WERI-Rb-1 (cell line): ENCODE data around the gene YTHDF1.

Source experiments
- DNase-seq: peaks from one replicate; pipeline ENCODE4 v3.0.0-alpha.2; 2020
- H3K27ac ChIP-seq: fragments of 250-450 bp; sonication (Bioruptor Pico); 2 replicates; pipeline ENCODE4 v1.5.1; 2020; ENCODE audit warnings: mild to moderate bottlenecking, moderate library complexity
- H3K27me3 ChIP-seq: fragments of 250-450 bp; sonication (Bioruptor Pico); 2 replicates; pipeline ENCODE4 v1.5.1; 2021; ENCODE audit warnings: mild to moderate bottlenecking, low read depth, moderate library complexity; ENCODE audit not compliant: insufficient read depth, severe bottlenecking
- H3K36me3 ChIP-seq: fragments of 250-450 bp; sonication (Bioruptor Pico); 2 replicates; pipeline ENCODE4 v1.5.1; 2020; ENCODE audit warnings: mild to moderate bottlenecking, moderate library complexity
- H3K4me3 ChIP-seq: 2 replicates; pipeline ENCODE4 v1.5.1; 2011; ENCODE audit warnings: low read depth, mild to moderate bottlenecking, control low read depth, low read length
- H3K9me3 ChIP-seq: fragments of 250-450 bp; sonication (Bioruptor Pico); 2 replicates; pipeline ENCODE4 v1.5.1; 2021; ENCODE audit warnings: mild to moderate bottlenecking, moderate library complexity; ENCODE audit not compliant: severe bottlenecking
- CTCF ChIP-seq: IDR thresholded peaks from 2 replicates; pipeline ENCODE4 v1.5.1; 2011; ENCODE audit warnings: low read depth, mild to moderate bottlenecking, control low read depth, inconsistent platforms, low read length

YTHDF1 gene

GRCh38 chr20:63189322-63189642 is 26.6 kb downstream of the YTHDF1 start:
- no peak for DNase-seq
- Histone ChIP-seq H3K27me3 (no peaks in the 10 kb centered on the region), H3K36me3 (no peaks in the 10 kb centered on the region; the same call in 1 of the 2 replicates), H3K4me3 (no peak overlapping the region), H3K9me3 (no peaks in the 10 kb centered on the region), H3K27ac (no peak overlapping the region)
- TF ChIP-seq CTCF = no peak

- no peaks in the 10 kb centered on the region for H3K9me3 ChIP-seq
- no peak for TF ChIP-seq CTCF
- DNase-seq = no peak
- H3K27ac ChIP-seq = no peak overlapping the region
- no peaks in the 10 kb centered on the region for H3K36me3 ChIP-seq
- no peaks in the 10 kb centered on the region for H3K27me3 ChIP-seq
- no peak overlapping the region for H3K4me3 ChIP-seq
Measured at GRCh38 chr20:63188641-63189321, 27.1 kb downstream of the YTHDF1 start.

DNA sequence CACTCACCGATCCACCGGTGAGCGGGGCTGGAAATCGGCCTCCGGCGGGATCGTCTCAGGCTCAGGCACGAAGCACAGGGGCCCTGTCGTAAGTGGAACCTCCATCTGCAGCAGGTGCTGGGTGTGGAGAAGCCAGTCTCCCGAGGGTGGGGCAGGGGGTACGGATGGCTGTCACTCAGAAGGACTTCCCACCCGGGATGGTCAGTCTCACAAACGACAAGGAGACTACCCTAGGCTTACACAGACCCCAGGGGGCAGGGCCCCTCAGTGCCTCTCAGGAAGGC is 27.8 kb downstream of the YTHDF1 start:
- Histone ChIP-seq H3K9me3 (no peaks in the 10 kb centered on the region), H3K27me3 (no peaks in the 10 kb centered on the region), H3K4me3 (no peak overlapping the region), H3K27ac (no peak overlapping the region), H3K36me3 (no peaks in the 10 kb centered on the region)
- TF ChIP-seq CTCF = no peak
- no peak for DNase-seq

GRCh38 chr20:63187338-63188158 is 28.4 kb downstream of the YTHDF1 start:
- DNase-seq = no peak
- Histone ChIP-seq H3K27me3 (no peaks in the 10 kb centered on the region), H3K9me3 (no peaks in the 10 kb centered on the region), H3K4me3 (no peak overlapping the region), H3K36me3 (no peaks in the 10 kb centered on the region), H3K27ac (no peak overlapping the region)
- no peak for TF ChIP-seq CTCF

- no peak for DNase-seq
Measured at GRCh38 chr20:63186528-63187316, 29.2 kb downstream of the YTHDF1 start.

More at GRCh38 chr20:63186528-63187316, 29.2 kb downstream of the YTHDF1 start:
- Histone ChIP-seq H3K27ac (no peak overlapping the region), H3K36me3 (no peaks in the 10 kb centered on the region), H3K4me3 (no peak overlapping the region), H3K9me3 (no peaks in the 10 kb centered on the region), H3K27me3 (no peaks in the 10 kb centered on the region)
- no peak for TF ChIP-seq CTCF
